GM19468 (cell line): ENCODE data around the gene SNX24.
A peak's percentile ranks its signal among the peaks of the same experiment; 100 is the strongest.
"Not testable (repeated sequence)": the region's sequence is repeated elsewhere in the genome, so short reads cannot be mapped to it uniquely, and the experiment has no call there.

Experiments used
- ATAC-seq: cut with Tn5 transposase; IDR thresholded peaks from one replicate; pipeline ENCODE4 v1.9.1; 2021; ENCODE audit warnings: mild to moderate bottlenecking, moderate library complexity, moderate number of reproducible peaks; ENCODE audit not compliant: unreplicated experiment; ENCODE audit errors: extremely low read depth

Gene SNX24

DNA sequence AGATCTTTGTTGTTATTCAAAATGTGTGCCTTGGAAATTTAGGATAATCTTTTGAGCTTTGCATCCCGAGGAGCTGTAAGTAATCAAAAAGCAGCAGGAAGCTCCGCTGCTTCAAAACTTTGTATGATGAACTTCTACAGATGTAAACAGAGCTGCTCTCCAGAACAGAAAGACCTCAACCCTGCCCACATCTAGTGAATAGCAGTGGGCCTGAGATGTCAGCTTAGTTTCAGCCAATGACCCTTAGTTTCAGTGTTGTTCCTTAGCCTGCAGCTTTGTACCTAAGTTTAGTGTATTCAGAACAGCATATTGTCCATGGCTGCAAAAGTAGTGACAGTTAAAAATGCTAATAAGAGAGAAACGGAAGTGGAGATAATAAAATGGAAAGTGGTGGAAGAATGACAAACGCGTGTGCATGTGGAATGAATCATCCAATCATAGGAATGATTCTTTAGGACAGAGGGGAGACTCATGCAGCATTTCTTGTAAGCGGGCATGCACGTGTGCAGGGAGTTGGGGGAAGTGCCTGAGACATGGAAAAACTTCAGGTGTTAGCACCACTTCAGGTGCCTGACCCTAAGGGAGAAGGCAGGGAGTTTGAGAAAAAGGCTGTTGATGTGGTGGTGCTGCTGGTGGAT is 24.9 kb downstream of the SNX24 start:
- no peak for ATAC-seq

DNA sequence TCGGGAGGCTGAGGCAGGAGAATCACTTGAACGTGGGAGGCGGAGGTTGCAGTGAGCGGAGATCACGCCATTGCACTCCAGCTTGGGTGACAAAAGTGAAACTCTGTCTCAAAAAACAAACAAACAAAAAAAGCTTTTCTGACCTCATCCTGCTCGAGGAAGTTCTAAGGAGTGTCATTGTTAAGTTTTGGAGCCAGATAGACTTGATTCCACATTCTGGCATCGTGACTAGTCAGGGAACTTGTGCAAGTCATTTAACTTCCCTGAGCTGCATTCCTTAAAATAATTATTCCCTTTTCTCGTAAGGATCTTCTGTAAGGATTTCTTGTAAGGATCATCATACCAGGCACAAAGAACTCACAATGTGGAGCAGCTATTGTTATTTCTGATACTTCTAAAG is 26.2 kb downstream of the SNX24 start:
- ATAC-seq: no peak

DNA sequence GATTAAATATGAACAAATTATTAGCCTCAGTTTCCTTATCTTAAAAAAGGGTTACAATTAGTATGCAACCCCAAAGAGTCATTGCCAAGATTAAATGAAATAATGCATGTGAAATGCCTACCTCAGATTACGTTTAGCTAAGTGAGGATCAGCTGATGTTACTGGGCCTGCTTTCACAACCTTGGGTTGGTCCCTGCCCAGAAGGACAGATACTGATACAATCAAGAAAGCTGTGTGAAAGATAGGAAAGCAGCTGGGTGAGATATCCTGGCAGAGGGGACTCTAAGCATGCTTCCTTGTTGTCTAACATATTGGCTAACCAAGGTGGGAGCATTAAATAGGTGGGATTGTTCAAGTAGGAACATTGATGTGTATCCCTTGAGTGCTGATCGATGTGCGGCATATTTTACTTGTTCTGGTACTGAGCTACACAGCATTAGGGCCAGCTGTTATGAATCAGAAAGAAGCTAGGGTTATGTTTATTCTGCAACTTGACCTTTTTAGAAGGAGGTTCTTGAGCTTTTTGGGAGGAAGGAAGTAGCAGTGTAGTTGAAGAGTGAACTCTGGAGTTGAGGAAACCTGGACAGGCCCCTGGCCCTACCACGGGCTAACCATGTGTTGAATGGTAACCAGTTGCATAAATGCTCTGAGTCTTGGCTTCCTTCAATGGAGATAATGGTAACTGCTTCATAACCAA is 28.9 kb downstream of the SNX24 start:
- no peak for ATAC-seq

DNA sequence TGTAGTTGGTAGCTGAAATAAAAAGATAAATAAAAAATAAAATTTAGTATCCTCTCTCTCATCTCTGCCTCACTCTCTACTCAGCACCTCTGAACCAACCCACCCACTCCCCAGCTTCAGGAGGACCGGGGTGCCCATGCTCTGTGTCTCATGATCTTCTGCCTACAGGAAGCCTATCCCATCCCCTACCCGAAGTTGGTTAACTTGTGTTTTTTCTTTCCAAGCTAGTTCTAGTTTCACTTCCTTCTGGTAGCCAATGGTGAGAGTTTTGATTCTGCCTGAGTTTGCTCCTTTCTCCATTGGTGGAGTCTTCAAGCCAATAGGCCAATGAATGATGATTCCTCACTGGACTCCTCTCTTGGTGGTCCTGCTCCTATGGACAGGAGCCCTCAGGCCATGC is 32.1 kb downstream of the SNX24 start:
- no peak for ATAC-seq

DNA sequence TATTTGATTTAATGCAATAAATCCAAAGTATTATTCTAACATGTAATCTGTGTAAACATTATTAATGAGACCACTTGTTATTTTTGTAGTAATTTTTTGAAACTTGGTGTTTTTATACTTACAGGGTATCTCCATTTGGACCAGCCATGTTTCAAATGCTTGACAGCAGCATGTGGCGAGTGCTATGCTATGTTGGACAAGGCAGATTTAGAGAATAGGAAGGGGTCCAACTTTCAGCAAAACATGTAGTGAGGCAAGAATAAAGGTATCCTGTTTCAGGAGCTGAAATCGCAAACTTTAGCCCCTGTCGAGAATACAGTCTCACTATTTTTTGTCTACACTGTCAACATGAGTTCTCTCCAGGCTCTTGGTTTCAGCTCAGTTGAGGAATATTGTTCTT is 33.7 kb downstream of the SNX24 start:
- no peak for ATAC-seq

DNA sequence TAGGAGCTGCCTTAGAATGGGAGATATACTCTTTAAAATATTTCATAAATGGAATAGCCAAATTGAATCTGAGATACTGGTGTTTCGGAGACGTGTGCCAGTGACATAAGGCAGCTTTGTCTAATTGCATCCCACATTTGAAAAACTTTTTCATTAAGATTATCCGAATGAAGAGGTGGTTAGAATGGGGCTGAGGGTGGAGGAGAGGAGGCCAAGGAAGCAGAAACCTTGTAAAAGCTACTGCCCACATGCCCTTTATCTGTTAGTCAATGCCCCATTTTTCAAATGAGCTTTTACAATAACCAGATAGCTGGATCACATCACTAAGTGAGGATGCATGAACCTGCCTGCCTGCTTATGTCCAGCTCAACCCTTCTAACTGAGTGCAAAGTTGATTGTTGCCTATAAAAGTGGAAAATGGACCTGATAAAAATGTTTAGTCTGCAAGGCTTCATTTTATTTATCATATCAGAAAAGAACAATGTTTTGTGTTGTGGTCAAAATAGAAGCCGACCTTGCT is 34.8 kb downstream of the SNX24 start:
- ATAC-seq: no peak

DNA sequence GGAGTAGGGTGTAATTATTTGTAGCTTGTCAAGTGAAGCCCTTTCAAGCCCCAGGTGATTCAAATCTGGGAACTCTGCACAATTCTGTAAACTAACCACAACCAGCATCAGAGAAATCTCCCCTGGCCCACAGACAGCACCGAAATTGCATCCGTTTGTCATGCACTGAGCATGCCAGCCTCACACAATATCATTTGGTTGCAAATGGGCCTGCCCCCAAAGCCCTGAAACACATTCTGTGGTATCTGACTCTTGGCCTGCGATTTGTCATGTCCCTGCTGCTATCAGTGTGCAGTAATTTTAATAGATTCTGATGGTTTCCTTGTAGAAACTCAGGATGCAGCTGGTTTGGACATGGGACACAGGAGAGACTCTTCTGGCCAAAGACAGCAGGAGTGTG is 35.3 kb downstream of the SNX24 start:
- no peak for ATAC-seq

DNA sequence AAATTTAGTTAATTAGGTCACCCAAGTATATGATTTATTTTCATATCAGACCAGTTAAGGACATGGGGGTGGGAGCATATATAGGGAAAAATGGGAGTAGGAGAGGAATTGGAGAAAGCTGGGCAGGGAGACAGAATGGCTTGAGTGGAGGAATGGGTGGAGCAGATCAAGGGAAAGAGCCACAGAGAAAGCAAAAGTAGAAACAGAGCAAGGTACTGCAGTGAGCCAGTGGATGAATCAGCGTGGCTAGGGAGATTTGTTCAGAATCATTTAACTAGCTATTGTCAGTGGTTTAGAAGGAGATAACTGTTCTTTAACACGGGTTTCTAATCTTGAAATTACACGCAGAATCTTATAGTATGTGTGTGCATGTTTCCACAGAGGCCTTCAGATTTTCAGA is 37.4 kb downstream of the SNX24 start:
- ATAC-seq: peak; percentile 54

DNA sequence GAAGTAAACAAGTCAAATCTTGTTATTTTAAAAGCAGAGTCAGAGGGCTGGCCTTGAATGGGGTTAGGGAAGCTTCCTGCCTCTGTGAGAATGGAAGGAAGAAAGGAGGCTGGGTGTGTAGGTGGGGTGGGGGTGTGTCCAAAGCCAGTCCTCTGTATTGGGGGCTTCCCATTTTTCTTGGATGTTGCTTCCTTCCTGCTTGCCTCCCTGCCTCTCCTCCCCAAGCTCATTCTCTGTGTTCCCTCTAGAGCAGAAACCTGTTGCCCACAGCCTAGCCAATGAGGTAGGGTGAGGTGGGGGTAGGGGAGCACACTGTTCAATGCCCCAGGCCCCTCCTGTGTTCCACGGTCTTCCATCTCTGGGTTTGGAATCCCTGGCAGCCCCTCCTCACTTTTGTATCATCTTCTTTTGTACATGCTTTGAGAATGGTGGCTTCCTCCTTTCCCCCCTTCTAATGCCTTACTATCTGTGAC is 39.7 kb downstream of the SNX24 start:
- ATAC-seq: no peak

DNA sequence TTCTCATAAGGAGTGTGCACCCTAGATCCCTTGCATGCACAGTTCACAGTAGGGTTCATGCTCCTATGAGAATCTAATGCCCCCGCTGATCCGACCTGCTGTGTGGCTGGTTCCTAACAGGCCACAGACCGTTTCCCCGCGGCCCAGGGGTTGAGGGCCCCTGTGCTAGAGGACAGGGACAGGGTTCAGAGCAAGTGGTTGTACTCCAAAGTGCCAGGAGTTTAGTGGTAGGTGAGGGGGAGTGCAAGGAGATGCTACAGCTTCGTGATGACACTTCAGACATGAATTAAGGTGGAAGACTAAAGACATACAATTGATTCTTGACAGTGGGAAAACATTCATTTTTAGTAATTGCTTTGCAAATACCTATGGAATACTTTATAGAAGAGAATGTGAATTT is 40.5 kb downstream of the SNX24 start:
- no peak for ATAC-seq

DNA sequence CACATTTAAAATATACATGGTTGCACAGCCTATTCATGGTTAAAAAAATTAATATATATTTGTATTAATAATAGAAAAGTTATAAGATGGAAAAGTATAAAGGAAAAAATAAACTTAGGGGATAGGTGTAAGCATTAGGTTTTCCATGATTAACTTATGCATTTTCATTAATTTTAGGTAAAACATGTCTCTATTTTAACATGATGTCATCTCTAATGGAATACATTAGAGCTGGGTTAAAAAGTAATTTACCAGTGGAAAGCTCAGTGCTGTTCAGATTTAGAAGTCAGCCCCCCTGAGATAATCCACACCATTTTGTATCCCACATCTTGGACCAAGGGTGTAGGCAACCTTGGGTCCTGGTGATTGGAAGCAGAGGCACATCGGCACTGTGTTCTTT is 49.7 kb downstream of the SNX24 start:
- ATAC-seq: no peak

DNA sequence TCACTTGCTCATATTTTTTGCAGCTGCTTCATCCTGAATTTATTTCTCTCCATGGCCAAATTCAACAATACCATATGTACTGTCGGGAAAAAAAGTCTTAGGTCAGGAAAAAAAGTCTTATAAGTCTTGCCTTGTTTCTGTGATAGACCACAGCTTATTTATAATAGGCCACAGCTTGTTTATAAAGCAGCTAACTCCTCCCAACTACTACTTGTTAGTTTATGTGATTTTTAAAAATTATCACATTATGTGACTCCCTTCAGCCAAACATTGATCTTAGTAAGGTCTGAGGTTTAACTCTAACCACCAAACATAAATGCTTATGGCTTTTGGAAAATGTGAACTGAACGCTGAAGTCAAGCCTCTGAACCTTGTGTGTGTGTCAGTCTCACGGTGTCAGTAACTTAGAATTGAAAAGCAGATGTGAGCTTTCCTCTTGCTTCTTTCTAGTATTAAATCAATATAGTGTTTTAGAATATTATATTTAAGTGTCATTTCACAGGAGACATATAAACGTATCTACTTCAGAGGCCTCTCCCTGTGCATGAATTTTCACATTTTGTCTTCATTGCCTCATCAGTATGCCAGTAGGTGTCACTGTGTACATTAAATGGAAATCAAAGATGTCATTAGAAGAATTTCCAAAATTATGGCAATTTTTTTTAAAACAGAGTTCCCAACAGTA is 51.3 kb downstream of the SNX24 start:
- peak; percentile 35 for ATAC-seq

DNA sequence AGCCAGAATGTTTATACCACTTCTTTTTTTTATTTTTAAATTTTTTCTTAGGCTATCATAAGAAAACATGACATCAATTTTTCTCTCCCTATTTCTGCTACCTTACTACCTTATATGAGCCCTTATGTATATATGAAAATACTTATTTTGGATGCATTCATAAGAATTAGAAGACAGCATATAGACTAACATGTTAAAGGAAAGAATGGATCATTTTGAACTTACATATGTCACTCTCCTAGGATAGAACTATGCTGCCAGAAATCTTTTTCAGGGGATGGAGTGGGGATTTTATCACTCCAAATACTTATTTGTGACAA is 51.8 kb downstream of the SNX24 start:
- ATAC-seq: no peak

DNA sequence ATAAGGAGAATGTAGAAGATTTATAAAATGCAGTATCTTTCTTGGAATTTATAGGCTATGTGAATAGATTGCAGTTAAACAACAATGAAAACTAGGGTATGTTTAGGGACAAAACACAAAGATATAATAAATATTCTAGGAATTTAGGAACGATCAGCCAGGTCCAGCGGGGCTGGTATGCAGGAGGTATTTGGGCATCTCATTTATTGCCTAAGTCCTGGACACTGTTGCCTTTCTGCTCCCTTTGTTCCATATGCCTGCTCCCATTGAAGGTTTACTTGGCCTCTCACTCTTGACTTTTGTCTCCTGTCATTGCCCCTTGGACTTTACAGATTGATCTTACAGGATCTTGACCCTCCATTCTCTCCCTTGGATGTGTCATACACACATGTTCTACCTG is 55.9 kb downstream of the SNX24 start:
- ATAC-seq: no peak

DNA sequence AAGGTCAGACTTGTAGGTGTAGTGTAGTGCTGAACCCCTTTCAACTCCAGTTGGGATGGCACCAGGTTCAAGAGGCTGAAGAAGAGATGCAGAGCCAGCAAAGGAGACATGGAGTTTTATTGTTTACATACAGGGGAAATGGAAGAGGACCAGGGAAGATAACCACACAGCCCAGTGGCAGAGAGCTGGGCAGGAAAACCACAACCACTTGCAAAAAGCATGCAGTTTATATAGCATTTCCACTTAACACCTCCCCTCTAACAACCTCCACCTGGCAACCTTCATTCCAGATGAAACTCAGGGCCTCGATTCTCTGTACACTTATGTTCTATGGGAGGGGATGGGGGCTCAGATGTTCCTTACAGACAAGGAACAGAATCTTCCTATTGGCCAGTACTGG is 56.9 kb downstream of the SNX24 start:
- no peak for ATAC-seq

DNA sequence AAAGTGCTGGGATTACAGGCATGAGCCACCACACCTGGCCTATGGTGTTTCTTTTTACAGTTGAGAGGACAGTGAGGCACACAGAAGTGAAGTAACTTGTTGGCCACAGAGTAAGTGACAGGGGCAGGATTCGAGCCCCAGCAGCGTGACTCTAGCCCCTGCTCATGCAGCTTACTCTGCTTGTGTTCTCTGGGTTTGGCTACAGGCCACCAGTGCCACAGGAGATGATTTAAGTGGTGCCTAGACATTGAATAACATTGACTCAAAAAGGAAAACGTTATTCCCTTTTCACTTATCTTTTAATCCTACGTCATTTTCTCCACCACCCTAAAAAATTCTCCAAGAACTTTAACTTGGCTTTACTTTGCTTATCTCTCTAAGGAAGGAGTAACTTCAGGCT is 61.4 kb downstream of the SNX24 start:
- no peak for ATAC-seq

DNA sequence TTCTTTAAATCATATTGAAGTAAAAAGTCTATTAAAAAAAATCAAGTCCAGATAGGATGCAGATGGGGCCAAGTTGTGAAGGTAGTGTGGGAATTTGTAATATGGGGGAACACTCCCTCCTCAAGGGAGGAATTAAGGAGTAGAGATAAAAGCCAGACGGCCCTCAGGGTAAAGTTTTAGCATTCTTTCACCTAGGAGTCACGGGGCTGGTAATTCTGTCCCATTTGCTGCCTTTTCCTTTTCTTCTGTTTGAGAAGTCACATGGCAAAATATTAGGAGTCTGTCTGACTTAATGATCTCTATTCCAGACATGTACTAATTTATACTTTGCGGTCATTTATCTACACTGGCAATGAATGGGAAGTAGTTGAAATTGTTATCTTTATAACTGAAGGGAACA is 61.9 kb downstream of the SNX24 start:
- no peak for ATAC-seq

DNA sequence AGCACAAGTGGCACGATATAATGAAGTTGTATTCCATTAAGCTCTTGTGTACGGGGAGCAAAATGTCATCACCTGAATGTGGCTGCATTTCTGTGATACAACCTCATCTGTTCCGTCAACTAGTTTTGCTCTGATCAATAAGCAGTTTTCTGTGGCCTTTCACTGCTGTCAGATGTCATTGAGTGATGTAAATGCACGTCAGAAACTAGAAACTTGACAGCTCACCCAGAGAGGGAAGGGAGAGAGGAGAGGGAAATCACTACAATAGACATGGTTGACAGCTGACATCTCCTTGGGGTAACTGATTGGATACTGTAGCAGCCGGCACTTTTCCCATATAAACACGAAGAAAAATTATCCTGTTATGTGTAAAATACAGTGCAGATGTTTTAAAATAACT is 62.7 kb downstream of the SNX24 start:
- no peak for ATAC-seq

DNA sequence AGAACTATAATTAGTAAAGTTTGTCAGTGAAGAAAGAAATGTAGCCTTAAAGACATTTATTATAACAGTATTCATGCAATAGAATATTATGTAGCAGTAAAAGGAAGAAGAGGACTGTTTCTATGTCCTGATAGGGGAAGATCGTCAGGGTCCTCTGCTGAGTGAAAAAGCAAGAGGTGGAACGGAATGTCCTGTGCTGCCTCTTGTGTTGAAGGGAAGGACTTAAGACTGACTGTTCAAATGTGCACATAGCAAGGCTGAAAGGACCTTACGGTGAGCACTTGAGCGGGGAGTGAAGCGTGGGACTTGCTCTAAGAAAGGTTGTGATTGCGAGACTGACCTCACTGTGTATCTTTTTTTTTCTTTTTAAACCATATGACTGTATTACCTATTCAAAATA is 63.2 kb downstream of the SNX24 start:
- ATAC-seq: no peak

DNA sequence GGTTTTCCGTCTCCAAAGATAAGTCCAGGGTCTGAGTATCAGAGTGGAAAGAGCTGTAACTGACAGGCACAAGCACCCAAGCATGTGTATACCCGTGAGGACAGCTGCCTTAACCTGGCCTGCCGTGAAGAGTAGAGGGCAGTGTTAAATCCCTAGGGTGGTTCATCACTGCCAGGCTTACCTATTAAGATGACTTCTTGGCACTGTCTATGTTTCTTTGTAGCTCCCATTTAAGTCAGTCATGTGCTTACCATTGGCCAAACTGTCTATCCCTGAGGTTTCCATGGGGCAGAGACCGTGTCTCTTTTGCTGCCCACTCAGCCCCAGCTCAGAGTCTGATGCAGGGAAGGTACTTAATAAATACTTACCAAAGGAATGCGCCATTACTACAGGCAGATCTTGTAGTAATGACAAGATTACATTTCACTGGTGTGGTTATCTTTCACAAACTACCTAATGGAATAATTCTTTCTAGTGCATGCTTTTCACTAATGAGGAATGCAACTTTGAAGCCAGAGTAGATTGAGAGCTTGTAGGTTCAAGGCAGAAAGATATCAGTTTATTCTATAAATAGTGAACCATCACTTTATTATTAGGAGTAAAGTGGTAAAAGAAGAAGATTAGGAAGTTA is 64.2 kb downstream of the SNX24 start:
- no peak for ATAC-seq

DNA sequence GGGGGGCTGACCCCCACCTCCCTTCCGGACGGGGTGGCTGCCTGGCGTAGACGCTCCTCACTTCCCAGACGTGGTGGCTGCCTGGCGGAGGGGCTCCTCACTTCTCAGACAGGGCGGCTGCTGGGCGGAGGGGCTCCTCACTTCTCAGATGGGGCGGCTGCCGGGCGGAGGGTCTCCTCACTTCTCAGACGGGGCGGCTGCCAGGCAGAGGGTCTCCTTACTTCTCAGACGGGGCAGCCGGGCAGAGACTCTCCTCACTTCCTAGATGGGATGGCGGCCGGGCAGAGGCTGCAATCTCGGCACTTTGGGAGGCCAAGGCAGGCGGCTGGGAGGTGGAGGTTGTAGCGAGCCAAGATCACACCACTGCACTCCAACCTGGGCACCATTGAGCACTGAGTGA is 68.0 kb downstream of the SNX24 start:
- ATAC-seq: not testable (repeated sequence)
